ENCODE measurements around the gene THAP7.

Gene THAP7

GRCh38 chr22:20993304-20994127, 8.4 kb downstream of the THAP7 start:
- no peak for DNase-seq (ENCODE audit: low read depth in 3 of 3)

DNA sequence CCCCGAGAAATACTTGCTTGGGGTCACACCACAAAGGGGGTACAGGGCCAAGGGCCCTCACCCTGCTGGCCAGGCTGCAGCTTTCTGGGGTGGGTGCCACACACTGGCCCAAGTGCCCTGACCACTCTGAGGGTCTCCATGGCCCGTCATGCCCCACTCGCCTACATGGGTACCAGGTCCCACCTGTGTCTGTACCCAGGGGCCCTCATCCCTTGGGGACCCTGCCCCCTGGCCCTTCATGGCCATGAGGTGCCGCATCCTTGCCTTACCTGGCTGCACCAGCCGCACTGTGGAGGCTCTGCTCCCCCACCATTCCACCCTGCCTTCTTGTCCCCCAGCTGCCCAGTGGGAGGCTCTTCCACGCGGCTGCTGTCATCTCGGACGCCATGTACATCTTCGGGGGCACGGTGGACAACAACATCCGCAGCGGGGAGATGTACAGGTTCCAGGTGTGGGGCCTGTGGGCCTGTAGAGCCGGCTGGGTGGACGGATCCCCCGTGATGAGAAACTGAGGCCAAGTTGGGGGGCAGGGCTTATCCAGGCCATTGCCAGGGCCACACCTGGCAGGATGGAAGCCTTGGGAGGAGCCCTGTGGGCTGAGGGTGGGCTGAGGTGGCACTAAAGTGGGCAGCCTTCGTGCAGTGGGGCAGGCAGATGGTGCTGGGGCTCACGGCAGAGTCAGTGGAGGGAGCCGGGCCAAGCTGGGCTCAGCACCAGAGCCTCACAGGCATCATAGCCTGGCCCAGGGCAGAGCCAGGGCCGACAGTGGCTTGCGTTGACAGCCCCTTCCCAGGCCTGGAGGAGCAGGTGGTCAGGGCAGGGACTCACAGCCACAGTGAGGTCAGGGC, 9.2 kb downstream of the THAP7 start:
- no peak for DNase-seq (ENCODE audit: low read depth in 3 of 3)

DNA sequence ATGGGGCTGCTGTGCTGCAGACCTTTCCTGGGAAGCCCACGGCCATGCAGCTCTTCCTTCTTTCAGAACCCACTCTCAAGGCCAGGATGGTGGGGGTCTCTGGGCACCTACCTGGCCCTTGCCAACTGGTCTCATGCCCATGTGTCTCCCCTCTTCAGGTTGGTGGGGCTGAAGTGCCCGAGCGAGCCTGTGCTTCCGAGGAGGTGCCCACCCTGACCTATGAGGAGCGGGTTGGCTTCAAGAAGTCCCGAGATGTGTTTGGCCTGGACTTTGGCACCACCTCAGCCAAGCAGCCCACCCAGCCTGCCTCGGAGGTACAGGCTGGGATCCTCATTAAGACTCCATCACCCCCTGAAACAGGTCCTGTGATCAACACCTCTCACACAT, 9.9 kb downstream of the THAP7 start:
- DNase-seq (ENCODE audit: low read depth in 3 of 3), result no peak

GRCh38 chr22:20991252-20992055, 10.5 kb downstream of the THAP7 start:
- DNase-seq (ENCODE audit: low read depth in 3 of 3), result no peak

DNA sequence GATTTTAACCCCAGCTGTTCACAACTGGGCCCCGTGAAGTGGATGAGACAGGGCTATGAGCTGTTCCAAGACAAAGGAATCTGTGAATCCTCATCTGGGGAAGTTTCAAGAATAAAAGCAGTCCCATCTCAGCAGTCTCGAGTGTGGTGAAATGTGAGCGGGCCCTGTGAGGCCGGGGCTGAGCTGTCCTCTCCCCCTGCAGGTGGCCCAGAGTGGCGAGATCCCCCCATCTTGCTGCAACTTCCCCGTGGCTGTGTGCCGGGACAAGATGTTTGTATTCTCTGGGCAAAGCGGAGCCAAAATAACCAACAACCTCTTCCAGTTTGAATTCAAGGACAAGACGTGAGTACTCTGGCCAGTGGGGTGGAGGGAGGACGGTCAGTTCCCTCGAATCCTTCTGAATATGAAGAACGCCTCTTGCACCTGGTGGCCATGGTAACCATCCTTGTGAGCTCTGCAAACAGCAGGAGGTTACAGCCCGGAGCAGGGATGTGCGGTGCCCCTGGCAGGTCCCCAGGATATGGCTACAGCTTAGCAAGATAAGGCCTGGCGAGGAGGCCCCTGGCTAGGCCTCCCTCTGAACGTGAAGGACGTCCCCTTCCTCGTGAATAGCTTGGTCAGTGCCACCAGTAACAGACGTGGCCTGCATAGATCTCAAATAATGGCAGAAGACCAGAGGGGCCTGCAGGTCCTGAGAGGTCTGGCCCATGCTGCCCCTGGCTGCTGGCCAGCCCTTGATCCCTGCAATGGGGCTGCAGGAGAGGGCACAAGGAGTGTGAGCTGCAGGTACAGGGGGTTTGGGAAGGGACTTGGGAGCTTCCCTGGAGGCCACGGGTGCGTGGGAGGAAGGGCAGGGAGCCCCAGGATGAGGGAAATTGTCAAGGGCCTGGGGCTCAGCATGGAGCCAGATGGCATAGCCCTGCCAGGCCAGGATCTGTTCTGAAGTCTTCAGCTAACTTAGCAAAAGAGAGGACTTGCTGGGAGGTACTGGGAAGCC, 11.4 kb downstream of the THAP7 start:
- DNase-seq (ENCODE audit: low read depth in 3 of 3), result no peak

GRCh38 chr22:20989323-20990138, 12.4 kb downstream of the THAP7 start:
- no peak for DNase-seq (ENCODE audit: low read depth in 3 of 3)

DNA sequence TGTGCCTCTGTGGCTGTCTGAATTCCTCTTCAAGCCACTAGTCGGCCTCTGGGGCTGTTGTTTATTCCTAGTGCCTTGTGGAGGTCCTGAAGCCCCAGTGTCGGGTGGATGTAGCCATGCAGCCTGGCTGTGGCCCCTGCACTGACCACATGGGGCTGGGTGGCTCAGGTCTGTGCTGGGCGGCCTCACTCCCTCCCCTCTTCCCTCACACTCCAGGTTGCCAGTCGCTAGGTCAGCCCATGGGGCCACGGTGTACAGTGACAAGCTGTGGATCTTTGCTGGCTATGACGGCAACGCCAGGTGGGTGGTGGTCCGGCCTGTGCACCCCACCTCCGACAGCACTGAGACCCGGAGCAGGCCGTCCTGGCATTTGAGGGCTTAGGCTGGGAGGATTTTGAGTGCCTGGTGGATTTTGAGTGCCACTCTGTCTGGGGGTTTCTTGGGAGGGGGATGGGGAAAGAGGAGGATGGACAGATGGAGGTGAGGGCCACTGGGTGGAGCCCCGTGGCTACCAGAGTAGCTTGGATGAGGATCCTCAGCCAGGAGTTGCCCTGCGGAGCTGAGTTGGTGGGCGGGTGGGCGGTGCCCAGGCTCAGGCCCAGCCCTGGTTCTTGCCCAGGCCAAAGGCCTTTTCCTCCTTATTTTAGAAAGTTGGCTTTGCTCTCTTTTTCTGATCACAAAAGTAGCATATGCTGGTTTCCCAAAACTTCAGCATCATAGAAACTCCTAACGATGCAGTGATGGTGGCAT, 13.2 kb downstream of the THAP7 start:
- DNase-seq (ENCODE audit: low read depth in 3 of 3), result no peak

DNA sequence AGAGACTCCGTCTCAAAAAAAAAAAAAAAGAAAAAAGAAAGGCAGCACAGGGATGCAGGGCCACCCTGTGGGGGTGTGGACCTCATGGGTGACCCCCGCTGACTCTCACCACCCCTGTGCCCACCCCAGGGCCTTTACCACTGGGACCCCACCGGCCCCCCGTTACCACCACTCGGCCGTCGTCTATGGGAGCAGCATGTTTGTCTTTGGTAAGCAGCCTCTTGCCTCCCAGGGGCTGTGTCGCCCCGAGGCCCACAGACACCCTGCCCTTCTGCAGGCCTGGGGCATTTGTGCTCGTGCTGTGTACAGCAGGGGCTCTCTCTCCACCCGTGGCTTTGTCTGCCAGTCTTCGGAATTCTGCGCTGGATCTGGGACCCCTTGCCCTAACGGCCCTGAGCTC, 14.5 kb downstream of the THAP7 start:
- DNase-seq (ENCODE audit: low read depth in 3 of 3), result no peak

DNA sequence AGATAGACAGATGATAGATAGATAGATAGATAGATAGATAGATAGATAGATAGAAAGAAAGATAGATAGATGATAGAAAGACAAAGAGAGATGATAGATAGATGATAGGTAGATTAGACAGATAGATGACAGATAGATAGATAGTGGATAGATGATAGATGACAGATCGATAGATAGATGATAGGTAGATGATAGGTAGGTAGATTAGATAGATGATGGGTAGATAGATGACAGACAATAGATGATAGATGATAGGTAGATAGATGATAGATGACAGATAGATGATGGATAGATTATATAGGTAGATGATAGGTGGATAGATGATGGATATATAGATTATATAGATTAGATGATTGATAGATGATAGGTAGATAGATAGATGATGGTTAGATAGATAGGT, 15.6 kb downstream of the THAP7 start:
- no peak for DNase-seq (ENCODE audit: low read depth in 3 of 3)

DNA sequence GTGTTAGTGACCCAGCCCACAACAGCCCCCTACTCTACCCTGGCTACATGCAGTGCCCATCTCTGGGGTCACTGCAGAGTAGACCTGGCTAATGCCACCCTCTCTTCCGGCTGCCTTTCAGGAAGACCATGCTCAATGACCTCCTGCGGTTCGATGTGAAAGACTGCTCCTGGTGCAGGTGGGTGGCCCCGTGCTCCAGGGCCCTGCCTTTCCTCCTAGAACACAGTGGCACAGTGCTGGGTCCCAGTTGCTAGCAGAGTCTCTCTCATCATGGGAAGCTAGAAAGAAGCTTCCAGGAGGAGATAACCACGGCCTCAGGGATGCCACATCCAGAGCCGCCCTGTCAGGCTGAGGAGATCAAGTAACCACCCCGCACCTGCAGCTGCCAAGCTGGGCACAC, 16.2 kb downstream of the THAP7 start:
- DNase-seq (ENCODE audit: low read depth in 3 of 3), result no peak

DNA sequence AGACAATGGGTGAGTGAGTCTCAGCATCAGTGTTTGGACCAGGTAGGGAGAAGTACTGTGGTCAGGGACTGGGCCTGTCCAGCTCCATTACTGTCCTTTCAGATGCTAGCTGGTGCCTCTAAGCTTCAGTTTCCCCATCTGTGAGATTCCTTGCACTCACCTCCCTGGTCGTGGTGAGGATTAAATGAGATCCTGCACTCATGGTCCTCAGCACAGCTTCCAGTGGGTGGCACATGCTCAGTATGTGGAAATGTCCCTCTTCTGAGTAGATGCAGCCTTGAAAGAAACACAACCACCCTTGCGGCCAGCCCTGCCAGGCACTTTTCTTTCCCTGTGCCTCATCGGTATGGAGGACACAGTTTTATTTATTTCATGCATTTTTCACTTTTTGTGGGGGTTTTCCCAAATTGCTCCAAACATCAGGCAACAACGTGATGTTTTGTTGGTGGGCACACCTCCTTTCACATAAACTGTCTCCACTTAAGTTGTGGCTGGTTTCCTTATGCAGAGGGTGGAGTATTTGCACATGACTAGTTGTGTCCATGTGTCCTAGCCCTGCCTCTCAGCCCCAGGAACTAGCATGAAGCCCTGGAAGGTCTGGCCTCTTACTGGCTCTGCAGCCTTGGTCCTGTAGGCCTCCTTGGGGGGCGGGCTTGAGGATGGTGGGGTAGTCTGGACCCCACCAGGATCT, 18.7 kb downstream of the THAP7 start:
- DNase-seq (ENCODE audit: low read depth in 3 of 3), result no peak

- DNase-seq (ENCODE audit: low read depth in 3 of 3), result no peak
Observed at GRCh38 chr22:20982563-20982882, 19.4 kb downstream of the THAP7 start.

GRCh38 chr22:20981787-20982562, 19.9 kb downstream of the THAP7 start, which contains the start of gene LZTR1:
TSS of gene LZTR1 (plus strand) at chr22:20982297. CDS start at chr22:20982372, 75 bp downstream.
- DNase-seq (ENCODE audit: low read depth in 3 of 3), result peak; percentile 38 to 63 (median 47)

DNA sequence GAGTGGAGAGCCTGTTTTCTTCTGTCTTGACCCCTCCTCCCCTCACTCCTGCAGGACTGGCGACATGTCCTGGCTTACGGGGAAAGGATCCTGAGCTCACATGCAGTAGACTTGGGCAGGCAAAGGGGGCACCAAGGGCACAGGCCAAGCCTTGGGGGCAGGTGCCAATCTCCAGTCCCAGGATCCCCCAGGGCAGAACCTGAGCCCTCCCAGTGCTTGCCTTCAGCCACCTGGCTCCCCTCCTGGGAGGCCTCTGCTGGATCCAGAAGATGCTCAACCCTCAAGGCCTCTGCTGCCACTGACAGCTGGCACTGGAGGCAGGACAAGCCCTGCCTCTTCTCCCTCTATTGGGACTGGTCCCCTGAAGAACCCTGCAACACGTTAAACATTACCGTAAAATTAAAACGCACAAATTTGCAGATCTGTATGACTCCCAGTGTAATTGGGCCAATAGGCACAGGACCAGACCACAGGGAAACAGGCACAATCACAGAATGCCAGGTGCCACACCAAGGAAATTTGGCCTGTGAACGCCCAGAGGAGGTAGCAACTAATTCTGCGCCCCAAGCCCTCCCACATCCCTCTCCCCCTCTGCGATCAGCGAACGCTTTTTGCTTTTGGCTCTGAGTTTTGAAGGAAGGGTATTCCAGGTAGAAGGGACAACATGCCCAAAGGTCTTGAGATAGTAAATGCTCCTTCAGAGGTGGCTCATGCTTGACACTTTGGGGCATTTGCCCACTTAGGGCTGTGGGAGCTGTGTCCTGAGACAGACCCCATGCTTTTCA, 20.8 kb downstream of the THAP7 start:
- no peak for DNase-seq (ENCODE audit: low read depth in 3 of 3)

DNA sequence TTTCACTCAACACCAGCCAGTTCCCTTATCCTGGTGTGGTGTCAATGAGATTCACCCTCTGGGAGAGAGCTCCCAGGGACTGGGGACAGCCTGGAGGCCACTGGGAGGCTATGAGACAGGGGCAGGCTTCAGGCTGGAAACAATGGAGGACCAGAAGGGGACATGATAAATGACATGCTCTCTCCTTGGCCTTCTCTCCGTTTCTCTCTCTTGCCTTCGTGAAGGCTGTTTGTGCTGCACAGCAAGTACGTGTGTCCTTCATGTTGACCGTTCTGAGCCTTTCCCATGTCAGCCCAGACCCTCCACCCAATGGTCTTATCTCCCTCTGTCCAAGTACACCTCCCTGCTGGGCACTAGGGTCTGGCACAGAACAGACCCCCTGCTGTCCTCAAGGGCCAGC, 21.4 kb downstream of the THAP7 start:
- DNase-seq (ENCODE audit: low read depth in 3 of 3), result no peak

GRCh38 chr22:20979940-20980453, 21.9 kb downstream of the THAP7 start:
- no peak for DNase-seq (ENCODE audit: low read depth in 3 of 3)

GRCh38 chr22:20979243-20979809, 22.6 kb downstream of the THAP7 start:
- DNase-seq (ENCODE audit: low read depth in 3 of 3), result peak; percentile 38 to 58 (median 51)
